Stimulated activated CD8-positive, alpha-beta memory T cell treated with anti-CD3 and anti-CD28 coated beads, Interleukin-7, amount 100 ng/mL, for 24 hours (primary cell): ENCODE data around the gene RGS1.

Experiments used
- DNase-seq: peaks from one replicate; pipeline ENCODE4 v3.0.0-alpha.2; 2020; ENCODE audit warnings: low read depth

The RGS1 gene

GRCh38 chr1:192620071-192620635 lies 44.6 kb downstream of the RGS1 start:
- DNase-seq: no peak

- no peak for DNase-seq
These were observed 51.0 kb downstream of the RGS1 start for GRCh38 chr1:192626366-192627179.

- DNase-seq: no peak
These were observed 52.3 kb downstream of the RGS1 start for GRCh38 chr1:192627901-192628300.

GRCh38 chr1:192628396-192629057 lies 53.0 kb downstream of the RGS1 start:
- no peak for DNase-seq

GRCh38 chr1:192629612-192630011 lies 54.0 kb downstream of the RGS1 start:
- no peak for DNase-seq
